Esophagus squamous epithelium (tissue), 5 donors: ENCODE measurements around the gene MTIF3. TPM values are rescaled to one million over a fixed set of nuclear protein-coding genes. Genes with fewer than 3 reads are reported as not detected.

Experiments used
- DNase-seq: peaks from one replicate; lab custom pipeline; 2025; lab: John Stamatoyannopoulos, UW
- H3K27ac ChIP-seq, 4 donors: fragments of 200-600 bp; sonication (generic); one replicate each; pipeline ENCODE4 v1.5.1; 2016 to 2019; ENCODE audit warnings: mild to moderate bottlenecking in 1 of 4
- H3K27me3 ChIP-seq, 4 donors: fragments of 200-600 bp; sonication (generic); 1 replicate in 3 of 4; 2 replicates in 1 of 4; pipeline versions ENCODE4 v1.5.1 to v1.6.0; 2017 to 2021; ENCODE audit warnings: antibody characterized with exemption in 1 of 4
- H3K36me3 ChIP-seq, 3 donors: fragments of 200-600 bp; sonication (generic); one replicate each; pipeline ENCODE4 v1.5.1; 2016 to 2019
- H3K4me1 ChIP-seq, 3 donors: fragments of 200-600 bp; sonication (generic); one replicate each; pipeline ENCODE4 v1.5.1; 2017 to 2019
- H3K4me3 ChIP-seq, 4 donors: fragments of 200-600 bp; sonication (generic); 1 replicate in 3 of 4; 2 replicates in 1 of 4; pipeline ENCODE4 v1.5.1; 2016 to 2019; ENCODE audit warnings: mild to moderate bottlenecking in 2 of 4, moderate library complexity in 1 of 4
- H3K9me3 ChIP-seq, 3 donors: fragments of 200-600 bp; sonication (generic); one replicate each; pipeline ENCODE4 v1.5.1; 2016 to 2019
- POLR2A ChIP-seq, 4 donors: fragments of 450-650 bp; IDR thresholded peaks; one replicate each; pipeline ENCODE4 v1.6.1; 2017; ENCODE audit warnings: antibody characterized with exemption in 4 of 4, mild to moderate bottlenecking in 4 of 4, moderate library complexity in 3 of 4
- WGBS, 2 donors: methylation state at CpG; one replicate each; pipeline ENCODE4 v1.1.5; 2018; 5-methylcytosine and 5-hydroxymethylcytosine counted together
- intact Hi-C: fragments of 100-400 bp; cut with DNase I; formaldehyde crosslinking; loops from one replicate; pipeline ENCODE4 v1.15.0; 2022
- total RNA-seq, 4 donors: library from RNA; depleted of rRNA; stranded (reverse); fragments of >200 nt; gene quantifications; one replicate each; pipeline ENCODE4 v1.1.0, GENCODE V29; 2016
- TF ChIP-seq, protein P1 (sequence below), 6 experiments: fragments of 450-650 bp in 4 of 6; fragments of 200-600 bp in 2 of 6; sonication (generic) in 2 of 6; IDR thresholded peaks; one replicate each; pipeline ENCODE4 v1.5.1; 2016 to 2019; ENCODE audit warnings: antibody characterized with exemption in 6 of 6, mild to moderate bottlenecking in 4 of 6, moderate library complexity in 4 of 6
- donor health status: DM: yes; HTN: yes; CAD: no.

MTIF3 gene
- total RNA-seq, 4 donors from 2014 or later, result 31.1 to 41.7 (median 35.0) TPM

DNA sequence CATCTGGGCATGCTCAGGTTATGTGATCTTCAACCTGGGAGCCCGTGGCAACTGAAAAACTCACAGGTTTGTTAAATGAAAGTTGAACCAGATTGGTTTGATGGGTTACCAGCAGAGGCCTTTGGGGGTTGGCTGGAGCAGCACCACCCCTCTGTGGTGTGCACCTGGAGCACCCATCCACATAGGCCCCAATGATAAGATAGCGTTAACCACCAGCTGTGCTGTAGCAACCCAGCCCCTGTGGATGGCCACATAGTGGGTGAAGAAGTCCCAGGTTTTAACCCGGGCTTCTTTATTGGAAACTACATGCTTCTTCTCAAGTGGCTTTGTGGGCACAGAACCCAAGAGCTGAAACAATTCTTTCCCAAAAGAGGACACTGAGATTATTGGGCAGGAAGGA is 22.6 kb upstream of the MTIF3 start:
- DNase-seq, result no peak
- Histone ChIP-seq H3K4me3 (no peak overlapping the region), H3K36me3 (no peaks in the 10 kb centered on the region), H3K4me1 (peaks cover 0 to 15% (median 9%) of the 10 kb centered on the region in 3 donors), H3K27ac (no peak overlapping the region), H3K9me3 (no peaks in the 10 kb centered on the region), H3K27me3 (no peaks in the 10 kb centered on the region)
- TF ChIP-seq, protein P1, sequence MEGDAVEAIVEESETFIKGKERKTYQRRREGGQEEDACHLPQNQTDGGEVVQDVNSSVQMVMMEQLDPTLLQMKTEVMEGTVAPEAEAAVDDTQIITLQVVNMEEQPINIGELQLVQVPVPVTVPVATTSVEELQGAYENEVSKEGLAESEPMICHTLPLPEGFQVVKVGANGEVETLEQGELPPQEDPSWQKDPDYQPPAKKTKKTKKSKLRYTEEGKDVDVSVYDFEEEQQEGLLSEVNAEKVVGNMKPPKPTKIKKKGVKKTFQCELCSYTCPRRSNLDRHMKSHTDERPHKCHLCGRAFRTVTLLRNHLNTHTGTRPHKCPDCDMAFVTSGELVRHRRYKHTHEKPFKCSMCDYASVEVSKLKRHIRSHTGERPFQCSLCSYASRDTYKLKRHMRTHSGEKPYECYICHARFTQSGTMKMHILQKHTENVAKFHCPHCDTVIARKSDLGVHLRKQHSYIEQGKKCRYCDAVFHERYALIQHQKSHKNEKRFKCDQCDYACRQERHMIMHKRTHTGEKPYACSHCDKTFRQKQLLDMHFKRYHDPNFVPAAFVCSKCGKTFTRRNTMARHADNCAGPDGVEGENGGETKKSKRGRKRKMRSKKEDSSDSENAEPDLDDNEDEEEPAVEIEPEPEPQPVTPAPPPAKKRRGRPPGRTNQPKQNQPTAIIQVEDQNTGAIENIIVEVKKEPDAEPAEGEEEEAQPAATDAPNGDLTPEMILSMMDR (IDR thresholded peaks at IDR 0.05), result no peak
- TF ChIP-seq POLR2A (IDR thresholded peaks at IDR 0.05), result no peak
- intact Hi-C loops, result no loop called here
- WGBS, 2 donors, result 67 to 92% methylated on average over 1 to 3 of the region's 3 CpGs

DNA sequence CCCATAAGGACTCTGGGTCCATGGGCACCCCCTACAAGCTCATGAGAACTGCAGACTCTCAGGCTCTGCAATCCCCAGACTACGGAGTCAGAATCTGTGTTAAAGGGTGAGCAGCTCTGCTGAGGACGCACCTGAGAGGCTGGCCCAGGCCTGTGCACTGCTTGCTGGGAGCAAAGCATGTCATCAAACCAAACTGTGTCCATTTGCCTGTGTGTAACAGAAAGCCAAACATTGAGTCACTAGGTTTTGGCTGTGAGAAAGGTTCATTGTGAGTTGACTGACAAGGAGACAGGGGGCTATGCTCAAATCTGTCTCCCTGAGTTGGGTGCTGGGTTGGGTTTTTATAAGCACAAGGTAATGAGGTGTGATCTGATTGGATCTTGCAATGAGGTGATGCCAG is 22.1 kb upstream of the MTIF3 start:
- no peaks in the 10 kb centered on the region for H3K9me3 ChIP-seq
- no peaks in the 10 kb centered on the region for H3K36me3 ChIP-seq
- no peak for DNase-seq
- TF ChIP-seq, protein P1 (IDR thresholded peaks at IDR 0.05), result no peak
- TF ChIP-seq POLR2A (IDR thresholded peaks at IDR 0.05), result no peak
- WGBS, 2 donors, result no CpG with 5 or more reads among the region's 2 CpGs
- peaks cover 0 to 10% (median 4%) of the 10 kb centered on the region in 3 donors for H3K4me1 ChIP-seq
- intact Hi-C loops, result no loop called here
- no peaks in the 10 kb centered on the region for H3K27me3 ChIP-seq
- H3K4me3 ChIP-seq, result no peak overlapping the region
- H3K27ac ChIP-seq, result no peak overlapping the region

DNA sequence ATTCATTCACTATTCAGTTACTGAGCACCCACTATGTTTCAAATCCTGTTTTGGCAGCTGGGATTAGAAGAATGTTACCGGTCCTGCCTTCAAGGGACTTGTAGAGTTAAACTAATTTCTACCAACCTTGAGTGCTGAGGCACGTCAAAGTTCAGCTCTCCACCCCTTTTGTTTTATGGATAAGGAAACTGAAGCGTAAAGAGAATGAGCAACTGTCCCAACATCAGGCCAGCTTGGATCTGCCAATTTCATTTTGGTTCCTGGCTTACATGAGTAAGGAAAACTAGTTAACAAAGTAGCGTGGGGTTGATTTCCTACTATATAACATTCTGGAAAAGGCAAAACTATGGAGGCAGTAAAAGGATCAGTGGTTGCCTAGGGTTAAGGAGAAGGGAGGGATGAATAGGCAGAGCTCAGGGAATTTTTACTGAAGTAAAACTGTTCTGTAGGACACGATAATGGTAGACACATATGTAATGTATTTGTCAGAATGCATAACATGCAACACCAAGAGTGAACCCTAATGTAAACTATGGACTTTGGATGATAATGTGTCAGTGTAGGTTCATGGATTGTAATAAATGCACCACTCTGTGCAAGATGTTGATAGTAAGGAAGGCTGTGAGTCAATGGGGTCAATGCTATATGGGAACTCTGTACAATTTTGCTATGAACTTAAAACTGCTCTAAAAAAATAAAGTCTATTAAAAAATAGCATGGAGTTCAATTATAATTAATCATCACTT is 19.9 kb upstream of the MTIF3 start:
- H3K27me3 ChIP-seq, result no peaks in the 10 kb centered on the region
- DNase-seq, result no peak

DNA sequence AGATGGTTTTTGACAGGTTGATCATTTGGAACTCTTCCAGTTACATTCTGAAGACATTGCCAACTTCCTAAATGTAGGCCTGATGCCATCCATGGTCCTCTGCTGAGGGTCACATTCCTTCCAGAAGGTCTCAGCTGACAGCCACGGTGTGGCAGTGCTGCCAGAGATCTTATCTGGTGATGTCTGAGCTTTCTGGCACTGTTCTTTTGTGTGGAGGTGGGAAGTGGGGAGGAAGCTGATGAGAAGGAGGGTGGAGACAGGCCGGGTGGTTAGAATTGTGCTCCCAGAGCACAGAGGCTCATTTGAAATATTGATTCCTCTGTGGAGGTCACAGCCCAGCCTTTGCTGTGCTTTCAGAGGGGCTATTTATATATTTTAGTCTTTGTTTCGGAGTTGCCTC is 16.1 kb upstream of the MTIF3 start:
- no peaks in the 10 kb centered on the region for H3K36me3 ChIP-seq
- WGBS, 2 donors, result 21 to 34% methylated on average over 3 of the region's 3 CpGs
- no peaks in the 10 kb centered on the region for H3K4me1 ChIP-seq
- peaks cover 0 to 7% (median 0%) of the 10 kb centered on the region in 4 donors for H3K27me3 ChIP-seq
- DNase-seq, result no peak
- TF ChIP-seq, protein P1 (IDR thresholded peaks at IDR 0.05), result no peak
- intact Hi-C loops, result no loop called here
- no peak overlapping the region for H3K4me3 ChIP-seq
- H3K27ac ChIP-seq, result no peak overlapping the region
- H3K9me3 ChIP-seq, result no peaks in the 10 kb centered on the region

More for the DNA sequence above, 19.9 kb upstream of the MTIF3 start:
- no peaks in the 10 kb centered on the region for H3K36me3 ChIP-seq
- intact Hi-C loops, result no loop called here
- H3K4me3 ChIP-seq, result no peak overlapping the region
- no peak for TF ChIP-seq POLR2A (IDR thresholded peaks at IDR 0.05)
- TF ChIP-seq, protein P1 (IDR thresholded peaks at IDR 0.05), result no peak
- no peaks in the 10 kb centered on the region for H3K9me3 ChIP-seq
- no peaks in the 10 kb centered on the region for H3K4me1 ChIP-seq
- 76 to 79% methylated on average over 5 of the region's 5 CpGs for WGBS, 2 donors
- no peak overlapping the region for H3K27ac ChIP-seq

DNA sequence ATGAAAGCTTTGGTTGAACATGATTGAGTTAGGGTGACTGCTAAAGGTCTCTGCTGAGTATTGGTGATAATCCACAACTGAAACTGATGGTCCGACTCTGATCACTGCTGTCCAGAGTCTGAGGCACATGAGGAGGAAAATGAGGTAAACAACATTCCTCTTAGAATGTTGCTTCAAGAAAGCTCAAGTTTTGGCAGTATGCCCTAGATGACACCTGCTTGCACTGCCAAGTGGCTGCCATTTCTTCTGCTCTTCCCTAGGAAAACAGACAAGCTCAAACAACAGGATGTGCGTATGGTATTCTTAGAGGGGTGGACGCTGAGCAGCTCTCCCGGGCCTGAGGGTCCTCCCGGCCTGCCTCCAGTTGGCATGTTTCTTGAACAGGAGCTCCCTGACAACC is 15.2 kb upstream of the MTIF3 start:
- no peaks in the 10 kb centered on the region for H3K36me3 ChIP-seq
- H3K27me3 ChIP-seq, result peaks cover 0 to 7% (median 0%) of the 10 kb centered on the region in 4 donors
- no peak overlapping the region for H3K4me3 ChIP-seq
- intact Hi-C loops, result no loop called here
- WGBS, 2 donors, result 76 to 85% methylated on average over 5 of the region's 5 CpGs
- no peak overlapping the region for H3K27ac ChIP-seq
- H3K9me3 ChIP-seq, result no peaks in the 10 kb centered on the region
- TF ChIP-seq, protein P1 (IDR thresholded peaks at IDR 0.05), result no peak
- no peak for TF ChIP-seq POLR2A (IDR thresholded peaks at IDR 0.05)
- H3K4me1 ChIP-seq, result no peaks in the 10 kb centered on the region
- DNase-seq, result no peak
